Posterior vena cava (tissue), 2 donors: ENCODE measurements around the gene FKBP1B. TPM values are rescaled to one million over a fixed set of nuclear protein-coding genes. Genes with fewer than 3 reads are reported as not detected.
"Not testable (repeated sequence)": the region's sequence is repeated elsewhere in the genome, so short reads cannot be mapped to it uniquely, and the experiment has no call there.

Experiments
- DNase-seq: peaks from one replicate; pipeline ENCODE4 v3.0.0-alpha.2; 2020; ENCODE audit warnings: low spot score
- intact Hi-C, 2 donors: fragments of 100-400 bp; cut with DNase I; formaldehyde crosslinking; loops; one replicate each; pipeline versions ENCODE4 v1.14.1 to v1.14.2; 2022 to 2023
- total RNA-seq, 2 donors: library from RNA; stranded (reverse); fragmentation: NEBNext Ultra II Directional; extraction: Animal tissue kit (Norgen Biotek cat#: 25700); gene quantifications; one replicate each; pipeline ENCODE4 v1.2.1, GENCODE V29; 2021
- donor health status: DM: yes; HTN: yes; CAD: no.
- donor health status: DM: yes; HTN: yes; CAD: no.

Gene FKBP1B
- total RNA-seq, 2 donors from 2014 or later = 3.9 to 5.9 TPM

- no peak for DNase-seq
- intact Hi-C loops = loop anchor here in 1 of 2 donors (10.0 kb wide), 1 partner anchor 161 kb away; the partner anchor contains the start of gene ATAD2B
Measured at GRCh38 chr2:24086241-24086640, 36.7 kb downstream of the FKBP1B start.

GRCh38 chr2:24087032-24087431 lies 37.5 kb downstream of the FKBP1B start:
- DNase-seq = no peak

GRCh38 chr2:24088821-24089359 lies 39.3 kb downstream of the FKBP1B start:
- DNase-seq = no peak
- intact Hi-C loops = loop anchor here in 1 of 2 donors (10.0 kb wide), 1 partner anchor 164 kb away; the partner anchor contains the start of gene ATAD2B

More at GRCh38 chr2:24087032-24087431, 37.5 kb downstream of the FKBP1B start:
- intact Hi-C loops = loop anchor here in 1 of 2 donors (10.0 kb wide), 1 partner anchor 162 kb away; the partner anchor contains the start of gene ATAD2B

GRCh38 chr2:24093270-24093669 lies 43.7 kb downstream of the FKBP1B start:
- intact Hi-C loops, DNase-seq: not testable (repeated sequence)

GRCh38 chr2:24095171-24095677 lies 45.7 kb downstream of the FKBP1B start:
- DNase-seq, intact Hi-C loops: not testable (repeated sequence)

GRCh38 chr2:24100732-24101131 lies 51.2 kb downstream of the FKBP1B start:
- DNase-seq, intact Hi-C loops: not testable (repeated sequence)

GRCh38 chr2:24101992-24102391 lies 52.5 kb downstream of the FKBP1B start:
- DNase-seq = no peak
- intact Hi-C loops = no loop called here

- intact Hi-C loops = no loop called here
- DNase-seq = no peak
Measured at GRCh38 chr2:24102677-24103076, 53.1 kb downstream of the FKBP1B start.

- no peak for DNase-seq
- intact Hi-C loops = no loop called here
Measured at GRCh38 chr2:24104110-24104650, 54.6 kb downstream of the FKBP1B start.

- no peak for DNase-seq
- intact Hi-C loops = no loop called here
Measured at GRCh38 chr2:24104906-24105305, 55.4 kb downstream of the FKBP1B start.

- intact Hi-C loops = no loop called here
- DNase-seq = no peak
Measured at GRCh38 chr2:24105816-24106215, 56.3 kb downstream of the FKBP1B start.

- DNase-seq = no peak
- intact Hi-C loops = no loop called here
Measured at GRCh38 chr2:24106786-24107185, 57.2 kb downstream of the FKBP1B start.

- intact Hi-C loops = no loop called here
Measured at GRCh38 chr2:24107336-24107735, 57.8 kb downstream of the FKBP1B start.

GRCh38 chr2:24109431-24109830 lies 59.9 kb downstream of the FKBP1B start:
- intact Hi-C loops, DNase-seq: not testable (repeated sequence)

More at GRCh38 chr2:24107336-24107735, 57.8 kb downstream of the FKBP1B start:
- no peak for DNase-seq

- no peak for DNase-seq
- intact Hi-C loops = no loop called here
Measured at GRCh38 chr2:24110660-24111303, 61.2 kb downstream of the FKBP1B start.

GRCh38 chr2:24111407-24111901 lies 61.9 kb downstream of the FKBP1B start:
- no peak for DNase-seq
- intact Hi-C loops = no loop called here
